Gastroesophageal sphincter (tissue), 4 donors: ENCODE measurements around the gene MEIS2. TPM values are rescaled to one million over a fixed set of nuclear protein-coding genes. Genes with fewer than 3 reads are reported as not detected.

Experiments used
- ATAC-seq: fragments of 150-250 bp; one replicate; pipeline ENCODE4 v1.9.1; 2016; ENCODE audit warnings: mild to moderate bottlenecking, moderate library complexity
- H3K27ac ChIP-seq, 4 donors: fragments of 200-600 bp; sonication (generic) in 3 of 4; 1 replicate in 3 of 4; 2 replicates in 1 of 4; pipeline ENCODE4 v1.5.1; 2016 to 2019
- H3K27me3 ChIP-seq: fragments of 200-600 bp; sonication (generic); one replicate; pipeline ENCODE4 v1.5.1; 2019
- H3K36me3 ChIP-seq, 2 donors: fragments of 200-600 bp; sonication (generic); one replicate each; pipeline ENCODE4 v1.5.1; 2019; ENCODE audit warnings: control low read depth in 1 of 2
- H3K4me1 ChIP-seq, 3 donors: fragments of 200-600 bp; sonication (generic); 1 replicate in 2 of 3; 2 replicates in 1 of 3; pipeline ENCODE4 v1.5.1; 2016 to 2019; ENCODE audit warnings: control low read depth in 2 of 3
- H3K4me3 ChIP-seq, 2 donors: fragments of 200-600 bp; sonication (generic); one replicate each; pipeline ENCODE4 v1.5.1; 2019; ENCODE audit warnings: mild to moderate bottlenecking in 1 of 2, moderate library complexity in 1 of 2
- H3K9me3 ChIP-seq, 3 donors: fragments of 200-600 bp; sonication (generic); one replicate each; pipeline ENCODE4 v1.5.1; 2017 to 2019; ENCODE audit warnings: control low read depth in 2 of 3
- CTCF ChIP-seq, 4 experiments: fragments of 200-600 bp in 2 of 4; fragments of 450-650 bp in 2 of 4; sonication (generic) in 1 of 4; IDR thresholded peaks; one replicate each; pipeline ENCODE4 v1.5.1; 2017 to 2019; ENCODE audit warnings: antibody characterized with exemption in 4 of 4, mild to moderate bottlenecking in 2 of 4, moderate library complexity in 2 of 4
- EP300 ChIP-seq: sonication (generic); formaldehyde crosslinking; IDR thresholded peaks from one replicate; pipeline ENCODE4 v1.6.1; 2017; ENCODE audit warnings: antibody characterized with exemption, mild to moderate bottlenecking
- POLR2A ChIP-seq, 2 donors: fragments of 450-650 bp; IDR thresholded peaks; one replicate each; pipeline ENCODE4 v1.6.1; 2017; ENCODE audit warnings: antibody characterized with exemption in 2 of 2, mild to moderate bottlenecking in 2 of 2, moderate library complexity in 1 of 2
- POLR2AphosphoS5 ChIP-seq: sonication (generic); formaldehyde crosslinking; IDR thresholded peaks from one replicate; pipeline ENCODE4 v1.6.1; 2017; ENCODE audit warnings: antibody characterized with exemption
- WGBS, 2 donors: methylation state at CpG; one replicate each; pipeline ENCODE4 v1.1.5; 2018; ENCODE audit warnings: low coverage in 1 of 2; 5-methylcytosine and 5-hydroxymethylcytosine counted together
- total RNA-seq, 4 donors: library from RNA; depleted of rRNA; stranded (reverse); fragments of >200 nt; gene quantifications; one replicate each; pipeline ENCODE4 v1.1.0, GENCODE V29; 2016

MEIS2 gene
- total RNA-seq, 4 donors from 2014 or later, result 43.1 to 108 (median 85.7) TPM

GRCh38 chr15:37134699-37135131, 34.4 kb upstream of the MEIS2 start:
- Histone ChIP-seq H3K36me3 (no peaks in the 10 kb centered on the region), H3K4me1 (peaks cover 0 to 20% (median 0%) of the 10 kb centered on the region in 3 donors), H3K4me3 (no peak overlapping the region), H3K9me3 (no peaks in the 10 kb centered on the region), H3K27me3 (no peaks in the 10 kb centered on the region), H3K27ac (no peak overlapping the region)
- WGBS, 2 donors, result 26 to 34% methylated on average over 3 of the region's 3 CpGs
- no peak for TF ChIP-seq POLR2AphosphoS5
- TF ChIP-seq CTCF (IDR thresholded peaks at IDR 0.05), result peak; percentile 63 to 79 (median 78)
- no peak for ATAC-seq

- H3K36me3 ChIP-seq, result no peaks in the 10 kb centered on the region
- no peaks in the 10 kb centered on the region for H3K27me3 ChIP-seq
- H3K4me1 ChIP-seq, result peaks cover 0 to 20% (median 0%) of the 10 kb centered on the region in 3 donors
- TF ChIP-seq EP300, result no peak
- TF ChIP-seq POLR2AphosphoS5, result no peak
- no peak for TF ChIP-seq POLR2A (IDR thresholded peaks at IDR 0.05)
- 68 to 80% methylated on average over 1 of the region's 1 CpG for WGBS, 2 donors
- no peak overlapping the region for H3K4me3 ChIP-seq
- peak overlapping the region in 3 of 4 donors; percentile 29 to 56 (median 34) for H3K27ac ChIP-seq
- ATAC-seq, result no peak
- no peaks in the 10 kb centered on the region for H3K9me3 ChIP-seq
These were observed 33.9 kb upstream of the MEIS2 start for GRCh38 chr15:37134244-37134643.

GRCh38 chr15:37133602-37134001, 33.3 kb upstream of the MEIS2 start:
- H3K9me3 ChIP-seq, result no peaks in the 10 kb centered on the region
- peak overlapping the region in 3 of 4 donors; percentile 29 to 56 (median 34) for H3K27ac ChIP-seq
- peaks cover 0 to 20% (median 0%) of the 10 kb centered on the region in 3 donors for H3K4me1 ChIP-seq
- no peaks in the 10 kb centered on the region for H3K27me3 ChIP-seq
- H3K4me3 ChIP-seq, result no peak overlapping the region
- no peaks in the 10 kb centered on the region for H3K36me3 ChIP-seq
- peak in 3 of 4 experiments; percentile 23 to 64 (median 39) for TF ChIP-seq CTCF (IDR thresholded peaks at IDR 0.05)
- TF ChIP-seq EP300, result no peak
- ATAC-seq, result no peak
- WGBS, 2 donors, result 0 to 6% methylated on average over 1 of the region's 1 CpG

DNA sequence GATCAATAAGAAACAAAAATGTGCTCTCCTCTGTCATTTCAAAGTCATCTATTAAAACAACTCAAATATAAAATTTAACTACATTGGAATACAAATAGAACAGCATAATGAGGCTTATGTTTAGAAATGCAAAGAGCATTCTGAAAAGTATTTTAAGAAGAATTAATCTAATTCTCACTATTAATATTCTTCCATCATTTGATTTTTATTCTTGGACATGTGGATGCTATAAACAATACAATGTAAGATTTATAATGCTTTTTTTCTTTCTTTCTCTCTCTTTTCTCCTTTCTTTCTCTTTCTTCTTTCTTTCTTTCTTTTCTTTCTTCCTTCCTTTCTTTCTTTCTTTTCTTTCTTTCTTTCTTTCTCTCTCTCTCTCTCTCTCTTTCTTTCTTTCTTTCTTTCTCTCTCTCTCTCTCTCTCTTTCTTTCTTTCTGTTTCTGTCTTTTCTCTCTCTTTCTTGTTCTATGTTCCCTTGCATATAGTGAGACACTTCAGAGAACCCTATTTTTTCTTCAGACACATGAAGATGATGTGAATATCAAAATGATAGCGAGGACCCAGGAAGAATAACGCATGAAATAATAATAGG, 32.6 kb upstream of the MEIS2 start:
- Histone ChIP-seq H3K36me3 (no peaks in the 10 kb centered on the region), H3K9me3 (no peaks in the 10 kb centered on the region), H3K4me1 (peaks cover 0 to 20% (median 0%) of the 10 kb centered on the region in 3 donors), H3K27me3 (no peaks in the 10 kb centered on the region), H3K4me3 (no peak overlapping the region), H3K27ac (no peak overlapping the region)
- ATAC-seq, result no peak
- TF ChIP-seq CTCF (IDR thresholded peaks at IDR 0.05) (no peak), EP300 (no peak), POLR2A (IDR thresholded peaks at IDR 0.05) (no peak), POLR2AphosphoS5 (no peak)
- WGBS, 2 donors, result 100% methylated on average over 2 of the region's 2 CpGs; no CpG with 5 or more reads in 1 of the 2 donors

DNA sequence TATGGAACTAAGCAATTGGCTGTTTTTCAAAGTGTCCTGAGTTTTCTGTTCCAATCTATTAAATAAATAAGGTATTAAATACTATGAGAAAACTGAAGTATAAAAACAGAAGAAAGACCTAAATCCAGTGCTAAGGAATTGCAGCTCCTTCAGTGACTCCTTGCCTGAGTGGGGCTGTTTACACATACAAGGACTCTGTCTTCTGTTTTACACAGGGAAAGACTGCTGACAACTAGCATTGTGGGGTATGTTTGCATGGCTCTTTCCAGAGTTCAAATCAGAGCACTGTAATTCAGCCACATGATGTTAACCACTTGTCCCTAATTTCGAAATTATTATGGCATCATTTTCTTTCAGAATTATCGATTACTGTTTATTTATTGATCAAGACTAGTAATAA, 31.3 kb upstream of the MEIS2 start:
- Histone ChIP-seq H3K36me3 (no peaks in the 10 kb centered on the region), H3K27me3 (no peaks in the 10 kb centered on the region), H3K9me3 (no peaks in the 10 kb centered on the region), H3K4me1 (peaks cover 0 to 20% (median 0%) of the 10 kb centered on the region in 3 donors), H3K27ac (peak overlapping the region in 1 of 4 donors; percentile 6), H3K4me3 (no peak overlapping the region)
- TF ChIP-seq POLR2AphosphoS5 (no peak), POLR2A (IDR thresholded peaks at IDR 0.05) (no peak), CTCF (IDR thresholded peaks at IDR 0.05) (no peak), EP300 (no peak)
- WGBS, 2 donors, result 49 to 52% methylated on average over 2 of the region's 2 CpGs
- ATAC-seq, result no peak
